ENCODE measurements around the gene ARRB2. TPM values are rescaled to one million over a fixed set of nuclear protein-coding genes. Genes with fewer than 3 reads are reported as not detected.
"Not testable (repeated sequence)": the region's sequence is repeated elsewhere in the genome, so short reads cannot be mapped to it uniquely, and the experiment has no call there.

The ARRB2 gene
- total RNA-seq, 2 experiments from 2014 or later = 323 to 336 TPM

GRCh38 chr17:4678448-4679026 lies 31.9 kb upstream of the ARRB2 start:
- peaks cover 5% of the 10 kb centered on the region for H3K4me1 Mint-ChIP-seq

DNA sequence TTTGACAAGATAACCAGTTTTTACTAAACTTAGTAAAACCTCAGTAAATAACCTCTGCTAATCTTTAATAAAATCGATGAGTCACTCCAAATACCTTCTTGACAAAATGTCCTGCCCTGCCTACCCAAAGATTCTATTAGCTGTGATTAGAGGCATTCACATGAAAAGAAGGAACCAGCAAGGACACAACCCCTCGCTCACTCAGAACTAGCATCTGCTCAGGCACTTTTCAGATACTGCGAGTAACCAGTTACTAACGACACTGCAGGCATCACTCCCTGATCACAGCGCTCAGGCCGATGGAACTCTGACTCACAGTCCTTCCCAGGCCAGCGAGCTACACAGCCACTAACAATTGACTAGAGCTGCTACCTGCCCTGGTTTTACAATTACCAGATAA lies 30.8 kb upstream of the ARRB2 start:
- ChIA-PET POLR2A (no interaction called here), CTCF (no interaction called here)
- no peak overlapping the region for H3K27ac Mint-ChIP-seq
- peaks cover 32% of the 10 kb centered on the region for H3K36me3 Mint-ChIP-seq (ENCODE audit: low read depth)
- H3K4me1 Mint-ChIP-seq = peaks cover 5% of the 10 kb centered on the region
- no peaks in the 10 kb centered on the region for H3K27me3 Mint-ChIP-seq
- DNase-seq = no peak
- H3K9me3 Mint-ChIP-seq = no peaks in the 10 kb centered on the region
- H3K4me3 Mint-ChIP-seq = no peak overlapping the region

More at GRCh38 chr17:4678448-4679026, 31.9 kb upstream of the ARRB2 start:
- H3K4me3 Mint-ChIP-seq = no peak overlapping the region
- ChIA-PET CTCF (no interaction called here), POLR2A (no interaction called here)
- no peaks in the 10 kb centered on the region for H3K9me3 Mint-ChIP-seq
- H3K36me3 Mint-ChIP-seq (ENCODE audit: low read depth) = peaks cover 32% of the 10 kb centered on the region
- H3K27ac Mint-ChIP-seq = no peak overlapping the region
- DNase-seq = no peak
- H3K27me3 Mint-ChIP-seq = no peaks in the 10 kb centered on the region

DNA sequence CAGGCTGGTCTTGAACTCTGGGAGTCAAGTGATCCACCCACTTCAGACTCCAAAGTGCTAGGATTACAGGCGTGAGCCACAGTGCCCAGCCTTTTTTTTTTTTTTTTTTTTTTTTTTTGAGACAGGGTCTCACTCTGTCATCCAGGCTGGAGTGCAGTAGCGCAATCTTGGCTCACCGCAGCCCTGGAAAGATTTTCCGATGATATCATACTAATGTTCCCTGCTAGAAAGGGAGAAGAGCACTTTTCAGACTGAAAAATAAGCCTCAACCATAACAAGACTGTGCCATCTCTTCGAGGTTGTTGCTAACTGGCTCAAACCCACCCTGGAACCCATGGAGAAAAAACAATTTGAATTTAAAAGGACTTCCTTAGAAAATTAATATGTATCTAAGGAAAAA lies 26.7 kb upstream of the ARRB2 start:
- POLR2A ChIA-PET, CTCF ChIA-PET, H3K27ac Mint-ChIP-seq: not testable (repeated sequence)

DNA sequence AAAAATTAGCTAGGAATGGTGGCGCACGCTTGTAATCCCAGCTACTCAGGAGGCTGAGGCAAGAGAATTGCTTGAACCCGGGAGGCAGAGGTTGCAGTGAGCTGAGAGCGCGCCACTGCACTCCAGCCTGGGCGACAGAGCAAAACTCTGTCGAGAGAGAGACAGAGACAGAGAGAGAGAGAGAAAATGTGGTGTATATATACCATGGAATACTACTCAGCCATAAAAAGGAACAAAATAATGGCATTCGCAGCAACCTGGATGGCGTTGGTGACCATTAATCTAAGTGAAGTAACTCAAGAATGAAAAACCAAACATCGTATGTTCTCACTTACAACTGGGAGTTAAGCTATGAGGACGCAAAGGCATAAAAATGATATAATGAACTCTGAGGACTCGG lies 20.6 kb upstream of the ARRB2 start:
- Mint-ChIP-seq H3K4me1 (peaks cover 12% of the 10 kb centered on the region), H3K36me3 (ENCODE audit: low read depth) (peaks cover 55% of the 10 kb centered on the region)
- CTCF ChIA-PET = interaction anchor here (1.9 kb wide), 1 partner anchor 12 kb away, joined by 5 read pairs; no protein-coding TSS in a partner anchor
- H3K4me3 Mint-ChIP-seq, H3K9me3 Mint-ChIP-seq, DNase-seq, H3K27me3 Mint-ChIP-seq, POLR2A ChIA-PET, H3K27ac Mint-ChIP-seq: not testable (repeated sequence)

More for the DNA sequence above, 26.7 kb upstream of the ARRB2 start:
- H3K9me3 Mint-ChIP-seq, H3K4me3 Mint-ChIP-seq, H3K4me1 Mint-ChIP-seq, DNase-seq, H3K27me3 Mint-ChIP-seq: not testable (repeated sequence)
- H3K36me3 Mint-ChIP-seq (ENCODE audit: low read depth) = peaks cover 36% of the 10 kb centered on the region

DNA sequence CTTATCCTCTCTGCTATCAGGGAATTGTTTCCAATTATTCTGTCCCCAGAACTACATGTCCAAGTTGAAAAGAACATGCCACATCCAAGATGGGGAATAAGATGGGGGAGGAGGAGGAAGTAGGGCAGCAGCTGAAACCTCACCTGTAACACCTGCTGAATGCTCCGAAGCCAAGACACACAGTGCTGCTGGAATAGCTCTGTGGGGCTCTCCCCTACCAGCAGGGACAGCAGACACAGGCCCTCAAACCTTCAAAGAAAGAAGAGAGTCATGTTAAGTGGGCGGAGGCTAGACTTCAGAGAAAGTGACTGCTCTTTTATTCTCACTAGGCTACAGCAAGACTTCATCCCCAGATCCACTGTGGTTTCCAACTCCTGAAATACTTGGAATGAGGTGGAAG lies 19.7 kb upstream of the ARRB2 start:
- no peak overlapping the region for H3K4me3 Mint-ChIP-seq
- H3K27ac Mint-ChIP-seq = no peak overlapping the region
- ChIA-PET POLR2A (no interaction called here), CTCF (interaction anchor here (1.6 to 1.9 kb wide), 2 partner anchors 12 to 19 kb away, joined by 4 to 5 read pairs; partner anchors contain the start of gene ARRB2)
- no peaks in the 10 kb centered on the region for H3K27me3 Mint-ChIP-seq
- peaks cover 50% of the 10 kb centered on the region for H3K36me3 Mint-ChIP-seq (ENCODE audit: low read depth)
- H3K4me1 Mint-ChIP-seq = peaks cover 13% of the 10 kb centered on the region
- no peaks in the 10 kb centered on the region for H3K9me3 Mint-ChIP-seq
- no peak for DNase-seq

DNA sequence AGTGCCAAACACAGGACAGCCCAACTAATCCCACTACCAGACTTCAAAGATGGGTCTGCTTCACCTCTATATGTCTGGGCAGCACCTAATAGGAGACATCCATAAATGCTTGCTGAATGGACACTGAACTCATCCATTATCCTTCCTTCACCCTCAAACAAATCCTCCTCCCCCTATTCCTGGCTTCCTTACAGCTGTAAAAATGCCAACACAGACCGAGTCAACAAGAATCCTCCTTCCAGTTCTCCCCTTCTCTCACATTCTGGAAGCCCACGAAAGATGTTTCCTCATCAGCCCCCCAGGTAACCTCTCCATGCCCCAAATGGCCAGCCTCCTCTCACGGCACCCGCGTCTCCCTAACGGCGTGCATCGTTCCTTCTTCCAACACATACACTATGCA lies 18.7 kb upstream of the ARRB2 start:
- H3K4me3 Mint-ChIP-seq = no peak overlapping the region
- ChIA-PET POLR2A (no interaction called here), CTCF (interaction anchor here (1.6 to 1.9 kb wide), 2 partner anchors 11 to 18 kb away, joined by 4 to 5 read pairs; partner anchors contain the start of gene ARRB2)
- no peak for DNase-seq
- H3K9me3 Mint-ChIP-seq = no peaks in the 10 kb centered on the region
- no peaks in the 10 kb centered on the region for H3K27me3 Mint-ChIP-seq
- peaks cover 51% of the 10 kb centered on the region for H3K36me3 Mint-ChIP-seq (ENCODE audit: low read depth)
- no peak overlapping the region for H3K27ac Mint-ChIP-seq
- H3K4me1 Mint-ChIP-seq = peaks cover 19% of the 10 kb centered on the region

DNA sequence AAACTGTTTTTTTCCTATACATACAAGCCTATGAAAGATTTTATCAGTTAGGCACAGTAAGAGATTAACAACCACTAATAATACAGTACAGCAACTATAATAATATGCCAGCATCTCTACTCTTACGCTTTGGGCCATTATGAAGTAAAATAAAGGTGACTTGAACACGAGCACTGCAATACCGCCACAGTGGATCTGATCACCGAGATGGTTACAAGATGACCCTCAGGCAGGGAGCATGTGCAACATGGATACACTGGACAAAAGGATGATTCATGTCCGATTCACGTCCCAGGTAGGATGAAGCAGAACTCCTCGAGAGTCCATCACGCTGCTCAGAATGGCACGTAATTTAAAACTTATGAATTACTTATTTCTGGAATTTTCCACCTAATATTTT lies 17.0 kb upstream of the ARRB2 start:
- no peaks in the 10 kb centered on the region for H3K9me3 Mint-ChIP-seq
- H3K36me3 Mint-ChIP-seq (ENCODE audit: low read depth) = peaks cover 47% of the 10 kb centered on the region
- peaks cover 30% of the 10 kb centered on the region for H3K4me1 Mint-ChIP-seq
- H3K4me3 Mint-ChIP-seq = no peak overlapping the region
- CTCF ChIA-PET = no interaction called here
- POLR2A ChIA-PET = no interaction called here
- H3K27me3 Mint-ChIP-seq = no peaks in the 10 kb centered on the region
- no peak for DNase-seq
- no peak overlapping the region for H3K27ac Mint-ChIP-seq

DNA sequence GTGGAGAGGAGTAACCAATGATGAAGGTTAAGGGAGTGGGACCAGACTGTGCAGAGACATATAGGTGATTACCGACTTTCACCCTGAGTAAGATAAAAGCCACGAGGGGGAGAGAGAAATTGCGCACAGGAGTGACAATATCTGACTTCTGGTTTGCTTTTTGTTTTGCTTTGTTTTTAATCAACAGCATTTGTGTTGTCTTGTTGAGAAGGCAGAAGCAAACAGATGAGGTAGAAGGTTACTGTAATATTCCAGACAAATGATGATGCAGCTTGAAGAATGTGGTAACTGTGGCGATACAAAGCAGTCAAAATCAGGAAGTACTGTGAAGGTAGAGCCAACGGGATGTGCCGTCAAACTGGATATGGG lies 14.0 kb upstream of the ARRB2 start:
- H3K27me3 Mint-ChIP-seq = no peaks in the 10 kb centered on the region
- H3K4me3 Mint-ChIP-seq = peak overlapping the region; percentile 19
- H3K4me1 Mint-ChIP-seq = peaks cover 28% of the 10 kb centered on the region
- DNase-seq = peak; percentile 22
- peaks cover 24% of the 10 kb centered on the region for H3K36me3 Mint-ChIP-seq (ENCODE audit: low read depth)
- H3K9me3 Mint-ChIP-seq = no peaks in the 10 kb centered on the region
- ChIA-PET CTCF (interaction anchor here (1.2 kb wide), 1 partner anchor 14 kb away, joined by 5 read pairs; the partner anchor contains the start of gene ARRB2), POLR2A (no interaction called here)
- H3K27ac Mint-ChIP-seq = peak overlapping the region; percentile 85

- Mint-ChIP-seq H3K4me1 (peaks cover 46% of the 10 kb centered on the region), H3K36me3 (ENCODE audit: low read depth) (peaks cover 13% of the 10 kb centered on the region)
- H3K4me3 Mint-ChIP-seq, H3K27me3 Mint-ChIP-seq, H3K9me3 Mint-ChIP-seq, CTCF ChIA-PET, POLR2A ChIA-PET, DNase-seq, H3K27ac Mint-ChIP-seq: not testable (repeated sequence)
These were observed 10.9 kb upstream of the ARRB2 start for GRCh38 chr17:4699401-4700056.

DNA sequence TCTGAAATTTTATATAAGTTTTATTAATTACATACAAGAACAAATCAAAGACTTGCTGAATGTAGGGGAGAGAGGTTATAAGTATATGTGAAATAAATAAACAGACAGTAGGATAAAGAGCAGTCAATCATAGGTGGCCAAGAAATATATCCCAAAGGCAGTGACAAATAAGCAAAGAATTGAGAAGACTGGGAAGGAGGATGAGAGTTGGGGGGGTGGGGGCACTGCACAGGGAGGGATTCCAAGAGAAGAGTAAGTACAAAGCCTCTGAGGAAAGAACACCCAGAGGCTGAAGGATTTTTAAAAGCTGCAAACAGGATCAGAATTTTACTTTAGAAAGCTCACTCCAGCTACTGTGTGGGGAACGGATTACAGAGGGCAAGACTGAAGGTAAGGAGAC lies 9.3 kb upstream of the ARRB2 start:
- Mint-ChIP-seq H3K27ac (peak overlapping the region; percentile 48), H3K27me3 (no peaks in the 10 kb centered on the region), H3K9me3 (no peaks in the 10 kb centered on the region), H3K4me3 (no peak overlapping the region), H3K4me1 (peaks cover 58% of the 10 kb centered on the region), H3K36me3 (ENCODE audit: low read depth) (peaks cover 17% of the 10 kb centered on the region)
- DNase-seq = no peak
- ChIA-PET POLR2A (interaction anchor here (0.6 kb wide), 1 partner anchor 788 kb away, joined by 3 read pairs; no protein-coding TSS in a partner anchor), CTCF (interaction anchor here (0.6 to 3.2 kb wide), 3 partner anchors 89 to 228 kb away, joined by 3 to 12 read pairs (median 4); no protein-coding TSS in a partner anchor)

- POLR2A ChIA-PET = no interaction called here
- H3K4me3 Mint-ChIP-seq = peak overlapping the region; percentile 89
- H3K36me3 Mint-ChIP-seq (ENCODE audit: low read depth) = peaks cover 12% of the 10 kb centered on the region
- peak overlapping the region; percentile 97 for H3K27ac Mint-ChIP-seq
- CTCF ChIA-PET = interaction anchor here (1.2 to 3.2 kb wide), 4 partner anchors 10 to 197 kb away, joined by 3 to 12 read pairs (median 4); partner anchors contain the start of gene C17orf107
- H3K4me1 Mint-ChIP-seq = peaks cover 50% of the 10 kb centered on the region
- peaks cover 2% of the 10 kb centered on the region for H3K9me3 Mint-ChIP-seq
- DNase-seq = no peak
- no peaks in the 10 kb centered on the region for H3K27me3 Mint-ChIP-seq
These were observed 7.1 kb upstream of the ARRB2 start for GRCh38 chr17:4703330-4703691.

DNA sequence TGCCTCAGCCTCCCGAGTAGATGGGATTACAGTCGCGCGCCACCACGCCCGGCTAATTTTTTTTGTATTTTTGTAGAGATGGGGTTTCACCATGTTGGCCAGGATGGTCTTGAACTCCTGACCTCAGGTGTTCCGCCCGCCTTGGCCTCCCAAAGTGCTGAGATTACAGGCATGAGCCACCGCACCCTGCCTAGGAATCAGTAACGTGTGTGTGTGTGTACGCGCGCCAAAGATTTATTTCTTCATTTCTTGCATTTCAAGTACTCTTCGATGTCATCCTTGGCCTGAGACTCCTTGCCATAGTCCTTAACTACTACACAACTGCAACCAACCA lies 5.9 kb upstream of the ARRB2 start:
- Mint-ChIP-seq H3K4me1 (peaks cover 57% of the 10 kb centered on the region), H3K36me3 (ENCODE audit: low read depth) (peaks cover 15% of the 10 kb centered on the region), H3K4me3 (peak overlapping the region; percentile 89), H3K27ac (peak overlapping the region; percentile 97)
- ChIA-PET POLR2A (interaction anchor here (1.0 kb wide), 1 partner anchor 102 kb away, joined by 3 read pairs; the partner anchor contains the start of gene PLD2), CTCF (interaction anchor here (1.7 to 3.2 kb wide), 2 partner anchors 85 to 195 kb away, joined by 4 to 12 read pairs; partner anchors contain the start of gene C17orf107)
- H3K27me3 Mint-ChIP-seq, DNase-seq, H3K9me3 Mint-ChIP-seq: not testable (repeated sequence)

DNA sequence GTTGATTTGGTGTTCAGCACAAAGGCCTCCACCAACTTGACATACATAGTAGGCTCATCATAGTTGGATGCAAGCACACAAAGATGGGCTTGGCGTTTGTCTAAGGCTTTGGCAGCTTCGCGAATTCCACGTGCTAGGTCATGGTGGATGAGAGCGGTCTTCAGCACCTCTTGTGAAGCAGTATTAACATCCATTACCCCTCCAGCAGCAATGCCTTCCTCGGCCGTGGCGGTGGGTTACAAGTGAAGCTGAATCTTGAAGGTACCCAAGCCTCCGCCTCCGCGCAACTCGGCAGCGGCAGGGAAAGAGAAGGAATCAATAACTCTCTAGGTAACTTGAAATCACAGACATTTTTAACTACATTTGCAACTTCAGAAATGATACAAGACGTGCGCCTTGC lies 5.4 kb upstream of the ARRB2 start:
- peaks cover 61% of the 10 kb centered on the region for H3K4me1 Mint-ChIP-seq
- peak overlapping the region; percentile 97 for H3K27ac Mint-ChIP-seq
- peaks cover 15% of the 10 kb centered on the region for H3K36me3 Mint-ChIP-seq (ENCODE audit: low read depth)
- peaks cover 4% of the 10 kb centered on the region for H3K9me3 Mint-ChIP-seq
- POLR2A ChIA-PET = interaction anchor here (1.0 kb wide), 1 partner anchor 102 kb away, joined by 3 read pairs; the partner anchor contains the start of gene PLD2
- DNase-seq = no peak
- H3K27me3 Mint-ChIP-seq = no peaks in the 10 kb centered on the region
- CTCF ChIA-PET = no interaction called here
- peak overlapping the region; percentile 89 for H3K4me3 Mint-ChIP-seq

All from activated CD4-positive, alpha-beta T cell treated with anti-CD3 and anti-CD28 coated beads, Interleukin-2, amount 10 ng/mL, durations not matched to agents 7 days and 5 days (primary cell).